OCI-LY7 (cell line): Measurements from ENCODE around the gene TMEM250. TPM values are rescaled to one million over a fixed set of nuclear protein-coding genes. Genes with fewer than 3 reads are reported as not detected.

Source experiments
- BruUV-seq: library from RNA; stranded (reverse); fragments of 400-500 nt; replicated peaks from 2 replicates; lab custom pipeline; 2021; lab: Mats Ljungman, UMichigan
- CTCF ChIA-PET: fragments of 300-600 bp; sonication (Branson Sonifier 250); formaldehyde crosslinking; loops from one replicate; lab custom pipeline; 2022; ENCODE audit warnings: antibody characterized with exemption; ENCODE audit not compliant: unreplicated experiment; lab: Charles Lee
- POLR2A ChIA-PET: fragments of 300-600 bp; sonication (Branson Sonifier 250); formaldehyde crosslinking; loops from one replicate; lab custom pipeline; 2022; ENCODE audit warnings: antibody characterized with exemption; lab: Charles Lee
- DNase-seq: peaks from one replicate; pipeline ENCODE4 v3.0.0-alpha.2; 2015; ENCODE audit warnings: low spot score
- H2AFZ ChIP-seq: fragments of 200-600 bp; sonication (generic), shearing (Covaris generic); 2 replicates; pipeline ENCODE4 v1.6.1; 2014; ENCODE audit warnings: mild to moderate bottlenecking, antibody characterized with exemption, low read length, moderate library complexity
- H3K27ac ChIP-seq: fragments of 200-600 bp; sonication (generic); 2 replicates; pipeline ENCODE4 v1.5.1; 2014; ENCODE audit warnings: mixed run types, low read depth, mild to moderate bottlenecking, moderate library complexity, low read length, inconsistent platforms; ENCODE audit not compliant: poor library complexity, severe bottlenecking
- H3K36me3 ChIP-seq: fragments of 200-600 bp; sonication (generic); 2 replicates; pipeline ENCODE4 v1.6.1; 2014; ENCODE audit warnings: mild to moderate bottlenecking, antibody characterized with exemption, low read length, moderate library complexity, mixed read lengths; ENCODE audit not compliant: insufficient read depth
- H3K4me1 ChIP-seq: fragments of 200-600 bp; sonication (generic); 2 replicates; pipeline ENCODE4 v1.5.1; 2014; ENCODE audit warnings: mild to moderate bottlenecking, low read length; ENCODE audit not compliant: insufficient read depth, poor library complexity, severe bottlenecking
- H3K4me2 ChIP-seq: fragments of 200-600 bp; sonication (generic); 2 replicates; pipeline ENCODE4 v1.6.1; 2014; ENCODE audit warnings: mild to moderate bottlenecking, low read length
- H3K4me3 ChIP-seq: fragments of 200-600 bp; sonication (generic); 2 replicates; pipeline ENCODE4 v1.5.1; 2014; ENCODE audit warnings: mild to moderate bottlenecking, low read depth, low read length; ENCODE audit not compliant: poor library complexity, severe bottlenecking
- H3K79me2 ChIP-seq: fragments of 200-600 bp; sonication (generic); 2 replicates; pipeline ENCODE4 v1.6.1; 2016; ENCODE audit warnings: low read depth, mild to moderate bottlenecking, low read length, moderate library complexity, mixed read lengths; ENCODE audit not compliant: insufficient read depth
- H3K9me2 ChIP-seq: fragments of 200-600 bp; sonication (generic); 2 replicates; pipeline ENCODE4 v1.6.1; 2016; ENCODE audit warnings: mild to moderate bottlenecking, low read length, mixed read lengths; ENCODE audit not compliant: insufficient read depth
- H3K9me3 ChIP-seq: fragments of 200-600 bp; sonication (generic); 2 replicates; pipeline ENCODE4 v1.6.1; 2014; ENCODE audit warnings: mild to moderate bottlenecking, mixed run types, low read length, mixed read lengths
- H4K20me1 ChIP-seq: fragments of 200-600 bp; sonication (generic); 2 replicates; pipeline ENCODE4 v1.6.1; 2014; ENCODE audit warnings: mild to moderate bottlenecking, antibody characterized with exemption, low read length, moderate library complexity, mixed read lengths; ENCODE audit not compliant: insufficient read depth
- EZH2phosphoT487 ChIP-seq: fragments of 200-600 bp; sonication (generic); IDR thresholded peaks from 2 replicates; pipeline ENCODE4 v1.6.1; 2018; ENCODE audit warnings: low read depth, borderline replicate concordance, mild to moderate bottlenecking, mixed run types, antibody characterized with exemption, low read length, moderate library complexity, mixed read lengths
- intact Hi-C: fragments of 100-400 bp; cut with micrococcal nuclease; formaldehyde crosslinking; loops from one replicate; pipeline ENCODE4 v1.10.0; 2022; ENCODE audit not compliant: unreplicated experiment
- total RNA-seq, 2 experiments: library from RNA; depleted of rRNA in 1 of 2; stranded (reverse); fragments of >200 nt in 1 of 2; shearing (Covaris generic) in 1 of 2; gene quantifications; 2 replicates each; pipeline ENCODE4 v1.2.3, GENCODE V29; 2014 to 2022
- TF ChIP-seq, protein P1 (sequence below): fragments of 200-600 bp; sonication (generic); conservative IDR thresholded peaks from 2 replicates; pipeline ENCODE4 v1.5.1; 2014; ENCODE audit warnings: mild to moderate bottlenecking, antibody characterized with exemption, low read length, moderate library complexity, mixed read lengths

The TMEM250 gene
- total RNA-seq, 2 experiments from 2014 or later = 51.0 to 53.8 TPM

DNA sequence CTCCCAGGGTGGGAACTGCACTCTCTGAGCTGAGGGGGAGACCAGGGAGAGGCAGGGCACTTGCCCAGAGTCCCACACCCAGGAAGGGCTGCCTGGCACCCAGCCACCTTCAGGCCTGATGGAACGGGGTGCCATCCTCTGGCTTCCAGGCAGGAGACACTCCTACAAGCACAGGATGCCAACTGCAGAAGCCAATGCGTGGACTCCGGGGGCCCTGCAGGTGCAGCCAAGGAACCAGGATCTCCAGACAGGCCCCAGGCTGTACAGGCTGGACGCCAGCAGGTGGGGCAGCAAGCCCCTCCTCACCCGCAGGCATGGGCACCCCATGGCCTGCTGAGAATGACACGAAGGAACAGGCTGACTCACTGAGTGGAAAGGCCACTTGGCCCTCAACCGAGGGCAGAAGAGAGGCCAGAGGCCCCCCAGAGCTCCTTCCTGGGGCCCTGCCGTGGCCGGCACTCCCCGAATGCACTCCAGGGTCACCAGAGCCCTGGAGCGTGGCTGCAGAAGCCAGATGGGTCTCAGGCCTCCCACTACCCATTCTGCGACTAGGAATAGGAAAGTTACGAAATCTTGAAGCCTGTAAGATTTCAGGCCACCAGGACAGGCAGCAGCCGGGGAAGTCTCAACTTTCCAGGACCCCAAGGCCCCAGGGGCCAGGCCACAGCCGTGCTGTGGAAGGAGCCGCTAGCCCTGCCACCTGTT, 39.3 kb downstream of the TMEM250 start:
- CTCF ChIA-PET = no interaction called here
- POLR2A ChIA-PET = no interaction called here
- Histone ChIP-seq H3K9me3 (no peaks in the 10 kb centered on the region), H3K9me2 (no peaks in the 10 kb centered on the region), H2AFZ (no peak overlapping the region), H3K4me3 (no peak overlapping the region), H3K27ac (no peak overlapping the region), H3K79me2 (no peaks in the 10 kb centered on the region), H3K36me3 (no peaks in the 10 kb centered on the region), H4K20me1 (no peaks in the 10 kb centered on the region), H3K4me2 (no peak overlapping the region), H3K4me1 (no peaks in the 10 kb centered on the region)
- no TSS peak for BruUV-seq
- no peak for DNase-seq
- TF ChIP-seq EZH2phosphoT487 = no peak
- TF ChIP-seq, protein P1, sequence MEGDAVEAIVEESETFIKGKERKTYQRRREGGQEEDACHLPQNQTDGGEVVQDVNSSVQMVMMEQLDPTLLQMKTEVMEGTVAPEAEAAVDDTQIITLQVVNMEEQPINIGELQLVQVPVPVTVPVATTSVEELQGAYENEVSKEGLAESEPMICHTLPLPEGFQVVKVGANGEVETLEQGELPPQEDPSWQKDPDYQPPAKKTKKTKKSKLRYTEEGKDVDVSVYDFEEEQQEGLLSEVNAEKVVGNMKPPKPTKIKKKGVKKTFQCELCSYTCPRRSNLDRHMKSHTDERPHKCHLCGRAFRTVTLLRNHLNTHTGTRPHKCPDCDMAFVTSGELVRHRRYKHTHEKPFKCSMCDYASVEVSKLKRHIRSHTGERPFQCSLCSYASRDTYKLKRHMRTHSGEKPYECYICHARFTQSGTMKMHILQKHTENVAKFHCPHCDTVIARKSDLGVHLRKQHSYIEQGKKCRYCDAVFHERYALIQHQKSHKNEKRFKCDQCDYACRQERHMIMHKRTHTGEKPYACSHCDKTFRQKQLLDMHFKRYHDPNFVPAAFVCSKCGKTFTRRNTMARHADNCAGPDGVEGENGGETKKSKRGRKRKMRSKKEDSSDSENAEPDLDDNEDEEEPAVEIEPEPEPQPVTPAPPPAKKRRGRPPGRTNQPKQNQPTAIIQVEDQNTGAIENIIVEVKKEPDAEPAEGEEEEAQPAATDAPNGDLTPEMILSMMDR = no peak
- intact Hi-C loops = no loop called here

DNA sequence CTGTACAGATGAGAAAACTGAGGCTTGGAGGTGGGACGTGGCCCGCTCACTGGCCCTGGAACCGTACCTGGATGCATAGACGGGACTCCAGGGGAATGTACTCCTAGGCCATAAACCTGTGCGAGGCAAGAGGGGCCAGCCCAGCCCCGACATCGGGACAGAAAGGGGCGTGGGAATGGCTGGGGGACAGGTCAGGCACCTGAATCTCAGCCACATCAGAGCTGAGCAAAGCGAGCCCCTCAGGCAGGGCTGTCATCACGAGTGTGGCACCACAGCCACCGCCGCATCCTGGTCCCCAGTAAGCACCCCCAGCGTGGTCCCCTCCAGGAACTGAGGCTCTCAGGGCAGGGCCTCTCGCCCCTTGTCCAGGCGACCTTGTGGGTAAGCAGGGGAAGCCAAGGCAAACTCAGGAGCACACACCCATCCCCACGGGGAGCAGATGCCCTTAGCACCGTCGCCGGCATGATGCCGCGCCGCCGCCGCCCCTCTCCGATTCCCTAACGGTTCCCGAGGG, 40.1 kb downstream of the TMEM250 start:
- DNase-seq = no peak
- H3K27ac ChIP-seq = no peak overlapping the region
- no peaks in the 10 kb centered on the region for H3K9me3 ChIP-seq
- no peaks in the 10 kb centered on the region for H3K36me3 ChIP-seq
- CTCF ChIA-PET = no interaction called here
- TF ChIP-seq, protein P1 = no peak
- no peak for TF ChIP-seq EZH2phosphoT487
- intact Hi-C loops = no loop called here
- POLR2A ChIA-PET = no interaction called here
- H3K4me3 ChIP-seq = no peak overlapping the region
- no peaks in the 10 kb centered on the region for H3K79me2 ChIP-seq
- no peak overlapping the region for H3K4me2 ChIP-seq
- H3K9me2 ChIP-seq = no peaks in the 10 kb centered on the region
- H2AFZ ChIP-seq = no peak overlapping the region
- no TSS peak for BruUV-seq
- no peaks in the 10 kb centered on the region for H3K4me1 ChIP-seq
- no peaks in the 10 kb centered on the region for H4K20me1 ChIP-seq

DNA sequence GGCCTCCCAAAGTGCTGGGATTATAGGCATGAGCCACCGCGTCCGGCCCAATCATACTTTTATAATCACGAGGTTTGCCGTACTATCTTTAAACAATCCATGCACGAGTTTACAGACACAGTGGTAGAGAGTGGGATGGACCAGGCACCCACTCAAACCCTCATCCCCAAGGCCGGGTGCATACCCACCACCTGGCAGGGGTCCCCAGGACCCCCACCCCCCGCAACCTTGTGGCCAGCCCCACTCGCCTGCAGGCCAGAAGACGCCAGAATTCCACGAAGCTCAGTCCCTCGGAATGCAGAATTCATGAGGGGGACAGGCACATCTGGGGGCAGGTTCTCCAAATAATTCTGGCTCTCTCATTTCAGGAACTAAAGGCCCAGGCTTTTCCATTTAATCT, 40.7 kb downstream of the TMEM250 start:
- H3K79me2 ChIP-seq = no peaks in the 10 kb centered on the region
- CTCF ChIA-PET = no interaction called here

More for the DNA sequence above, 40.7 kb downstream of the TMEM250 start:
- Histone ChIP-seq H3K27ac (no peak overlapping the region), H3K9me3 (no peaks in the 10 kb centered on the region), H4K20me1 (no peaks in the 10 kb centered on the region), H3K9me2 (no peaks in the 10 kb centered on the region), H3K4me3 (no peak overlapping the region), H2AFZ (no peak overlapping the region), H3K4me1 (no peaks in the 10 kb centered on the region), H3K36me3 (no peaks in the 10 kb centered on the region), H3K4me2 (no peak overlapping the region)
- TF ChIP-seq EZH2phosphoT487 = no peak
- TF ChIP-seq, protein P1 = no peak
- POLR2A ChIA-PET = no interaction called here
- intact Hi-C loops = no loop called here
- no TSS peak for BruUV-seq
- no peak for DNase-seq
